Measurements from ENCODE around the gene CEBPG.

The CEBPG gene

GRCh38 chr19:33426621-33427361 lies 53.3 kb downstream of the CEBPG start:
- no peak for DNase-seq

GRCh38 chr19:33427801-33428626 lies 54.5 kb downstream of the CEBPG start:
- DNase-seq = no peak

GRCh38 chr19:33428627-33429125 lies 55.2 kb downstream of the CEBPG start:
- no peak for DNase-seq

- peak in 1 of 4 experiments; percentile 6 for DNase-seq
Observed at GRCh38 chr19:33429891-33430673, 56.6 kb downstream of the CEBPG start.

- peak in 3 of 4 experiments; percentile 23 to 47 (median 33) for DNase-seq
Observed at GRCh38 chr19:33430674-33431277, 57.3 kb downstream of the CEBPG start.

GRCh38 chr19:33432015-33432414 lies 58.5 kb downstream of the CEBPG start:
- no peak for DNase-seq

Data from activated naive CD4-positive, alpha-beta T cell (primary cell).